SU-DHL-6 (cell line): ENCODE results near the gene KRIT1.

Source experiments
- CTCF ChIP-seq: fragments of 200-600 bp; sonication (generic); IDR thresholded peaks from one replicate; pipeline ENCODE4 v1.5.1; 2017; ENCODE audit warnings: antibody characterized with exemption, mild to moderate bottlenecking, low read length, moderate library complexity; ENCODE audit not compliant: insufficient read depth, poor library complexity, severe bottlenecking
- EZH2phosphoT487 ChIP-seq: fragments of 200-600 bp; sonication (generic), shearing (Covaris generic); conservative IDR thresholded peaks from 2 replicates; pipeline ENCODE4 v1.6.1; 2018; ENCODE audit warnings: mild to moderate bottlenecking, antibody characterized with exemption, low read length, moderate library complexity, mixed read lengths

- TF ChIP-seq CTCF, result no peak
- TF ChIP-seq EZH2phosphoT487, result no peak
Observed at GRCh38 chr7:92295391-92295790, 49.7 kb upstream of the KRIT1 start.
